PC-3 (cell line): ENCODE measurements around the gene CST6.

Experiments
- CTCF ChIP-seq: fragments of 300-600 bp; sonication (generic); conservative IDR thresholded peaks from 2 replicates; pipeline ENCODE4 v1.5.1; 2017; ENCODE audit warnings: antibody characterized with exemption, low read depth, mild to moderate bottlenecking, low read length
- EZH2 ChIP-seq: fragments of 300-600 bp; sonication (generic); IDR thresholded peaks from one replicate; pipeline ENCODE4 v1.6.1; 2017; ENCODE audit warnings: antibody characterized with exemption, mild to moderate bottlenecking, low read length; ENCODE audit not compliant: unreplicated experiment

- TF ChIP-seq EZH2 = no peak
- TF ChIP-seq CTCF = peak; percentile 98
Observed at GRCh38 chr11:66022401-66023185, 10.8 kb downstream of the CST6 start.
